IPS-NIHi11 (cell line): ENCODE measurements around the gene SULT2B1.

Source experiments
- DNase-seq: peaks from one replicate; pipeline ENCODE4 v3.0.0; 2012; ENCODE audit warnings: mixed read lengths, low spot score

Gene SULT2B1

DNA sequence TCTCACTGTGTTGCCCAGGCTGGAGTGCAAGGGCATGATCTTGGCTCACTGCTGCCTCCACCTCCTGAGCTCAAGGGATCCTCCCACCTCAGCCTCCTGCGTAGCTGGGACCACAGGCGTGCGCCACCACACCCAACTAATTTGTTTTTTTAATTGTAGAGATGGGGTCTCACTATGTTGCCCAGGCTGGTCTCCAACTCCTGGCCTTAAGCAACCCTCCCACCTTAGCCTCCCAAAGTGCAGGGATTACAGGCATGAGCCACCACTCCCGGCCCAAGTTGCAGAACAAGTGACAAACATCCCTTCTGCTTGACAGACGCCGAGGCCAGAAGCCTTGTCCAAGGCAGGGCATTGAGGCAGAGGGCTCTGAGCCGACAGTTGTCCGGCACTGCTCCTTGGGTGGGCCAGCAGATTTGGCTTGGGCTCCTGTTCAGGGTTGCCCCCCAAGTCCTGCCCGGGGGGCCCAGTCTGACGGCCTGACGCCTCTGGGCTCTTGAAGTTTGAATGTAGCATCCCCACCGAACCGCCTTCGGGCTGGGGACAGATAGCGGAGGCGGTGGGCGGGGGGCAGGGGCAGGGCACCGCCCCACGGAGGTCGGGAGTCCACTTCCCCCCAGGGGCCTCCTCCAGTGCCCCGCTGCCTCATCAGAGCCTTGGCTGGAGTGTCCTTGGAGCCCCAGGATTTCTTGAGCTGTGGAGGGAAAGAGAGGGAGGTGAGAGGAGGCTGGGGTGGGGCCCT is 48.9 kb downstream of the SULT2B1 start:
- DNase-seq, result peak; percentile 6

DNA sequence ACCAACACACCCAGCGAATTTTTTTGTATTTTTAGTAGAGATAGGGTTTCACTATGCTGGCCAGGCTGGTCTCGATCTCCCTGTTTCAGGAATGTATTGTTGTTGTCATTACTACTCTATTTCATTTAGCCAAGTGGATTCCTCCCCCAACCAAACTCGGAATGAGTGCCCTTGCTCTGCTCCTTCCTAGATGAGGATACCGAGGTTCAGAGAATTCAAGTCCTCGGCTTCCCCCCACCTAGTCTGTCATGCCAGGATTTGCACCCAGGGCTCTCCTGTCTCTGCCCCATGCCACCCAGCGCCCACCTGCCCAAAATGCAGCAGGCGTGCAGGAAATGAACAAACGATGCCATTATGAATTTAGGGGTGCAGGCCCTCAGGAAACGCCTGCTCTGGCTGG is 51.0 kb downstream of the SULT2B1 start:
- no peak for DNase-seq

GRCh38 chr19:48603449-48603848 is 51.5 kb downstream of the SULT2B1 start:
- DNase-seq, result no peak

DNA sequence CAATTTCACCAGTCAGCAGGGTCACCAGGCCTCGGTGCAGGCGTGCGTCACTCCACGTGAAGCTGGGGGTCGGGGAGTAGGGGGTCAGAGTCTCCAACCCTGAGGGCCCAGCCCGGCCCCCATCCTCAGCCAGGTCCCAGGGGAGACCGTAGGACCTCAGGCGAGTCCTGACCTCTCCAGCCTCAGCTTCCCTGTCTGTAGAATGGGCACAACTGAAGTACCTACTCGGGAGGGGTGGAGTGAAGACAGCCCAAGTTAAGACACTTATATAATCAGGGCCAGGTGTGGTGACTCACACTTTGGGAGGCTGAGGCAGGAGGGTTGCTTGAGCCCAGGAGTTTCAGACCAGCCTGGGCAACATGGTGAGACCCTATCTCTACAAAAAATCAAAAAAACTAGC is 51.9 kb downstream of the SULT2B1 start:
- DNase-seq, result no peak

DNA sequence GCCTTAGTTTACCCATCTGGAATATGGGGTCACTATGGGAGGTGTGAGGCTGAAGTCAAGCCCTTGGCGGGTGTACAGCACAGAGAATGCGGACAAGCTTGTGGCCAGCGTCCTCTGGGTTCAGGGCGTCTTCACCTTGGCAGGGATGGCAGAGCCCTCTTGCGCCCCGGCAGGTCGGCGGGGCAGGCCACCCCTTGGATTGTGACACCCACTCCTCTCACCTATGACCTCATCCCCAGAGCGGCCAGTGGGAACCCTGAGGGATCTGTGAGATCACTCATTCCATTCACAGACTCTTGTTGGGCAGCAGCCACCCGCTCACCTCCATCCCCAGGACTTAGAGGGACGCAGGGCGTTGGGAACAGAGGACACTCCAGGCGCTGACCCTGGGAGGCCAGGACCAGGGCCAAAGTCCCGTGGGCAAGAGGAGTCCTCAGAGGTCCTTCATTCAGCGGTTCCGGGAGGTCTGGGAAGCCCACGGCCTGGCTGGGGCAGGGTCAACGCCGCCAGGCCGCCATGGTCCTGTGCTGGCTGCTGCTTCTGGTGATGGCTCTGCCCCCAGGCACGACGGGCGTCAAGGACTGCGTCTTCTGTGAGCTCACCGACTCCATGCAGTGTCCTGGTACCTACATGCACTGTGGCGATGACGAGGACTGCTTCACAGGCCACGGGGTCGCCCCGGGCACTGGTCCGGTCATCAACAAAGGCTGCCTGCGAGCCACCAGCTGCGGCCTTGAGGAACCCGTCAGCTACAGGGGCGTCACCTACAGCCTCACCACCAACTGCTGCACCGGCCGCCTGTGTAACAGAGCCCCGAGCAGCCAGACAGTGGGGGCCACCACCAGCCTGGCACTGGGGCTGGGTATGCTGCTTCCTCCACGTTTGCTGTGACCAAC is 54.7 kb downstream of the SULT2B1 start, which contains the start of gene SPACA4:
Gene SPACA4, plus strand, starts transcription at position 280 of the 896 bp plus-strand sequence. Its CDS starts 237 bp downstream, at position 517.
- DNase-seq, result no peak

- no peak for DNase-seq
Measured at GRCh38 chr19:48607359-48607755, 55.4 kb downstream of the SULT2B1 start.

- peak; percentile 76 for DNase-seq
Measured at GRCh38 chr19:48608798-48609263, 56.9 kb downstream of the SULT2B1 start.

- DNase-seq, result no peak
Measured at GRCh38 chr19:48609571-48610108, 57.7 kb downstream of the SULT2B1 start.

DNA sequence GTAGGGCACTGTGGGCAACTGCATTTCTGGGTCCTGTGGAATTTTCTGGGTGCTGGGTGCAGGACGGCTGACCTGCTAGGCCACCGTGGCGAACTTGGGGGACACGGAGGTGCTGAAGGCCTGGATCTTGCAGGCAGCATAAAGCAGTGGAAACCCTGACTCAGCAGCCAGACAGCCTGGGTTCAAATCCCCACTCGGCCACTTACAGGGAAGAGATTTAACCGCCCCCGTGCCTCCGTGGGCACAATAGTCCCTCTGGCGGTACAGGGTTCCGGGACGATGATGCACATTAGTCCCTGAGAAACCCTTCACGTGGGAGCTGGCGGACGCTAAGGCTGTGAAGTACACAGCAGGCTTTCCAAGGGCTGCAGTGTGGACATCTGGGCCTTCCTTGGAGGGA is 59.9 kb downstream of the SULT2B1 start:
- DNase-seq, result no peak

GRCh38 chr19:48613024-48613851 is 61.3 kb downstream of the SULT2B1 start:
- no peak for DNase-seq

DNA sequence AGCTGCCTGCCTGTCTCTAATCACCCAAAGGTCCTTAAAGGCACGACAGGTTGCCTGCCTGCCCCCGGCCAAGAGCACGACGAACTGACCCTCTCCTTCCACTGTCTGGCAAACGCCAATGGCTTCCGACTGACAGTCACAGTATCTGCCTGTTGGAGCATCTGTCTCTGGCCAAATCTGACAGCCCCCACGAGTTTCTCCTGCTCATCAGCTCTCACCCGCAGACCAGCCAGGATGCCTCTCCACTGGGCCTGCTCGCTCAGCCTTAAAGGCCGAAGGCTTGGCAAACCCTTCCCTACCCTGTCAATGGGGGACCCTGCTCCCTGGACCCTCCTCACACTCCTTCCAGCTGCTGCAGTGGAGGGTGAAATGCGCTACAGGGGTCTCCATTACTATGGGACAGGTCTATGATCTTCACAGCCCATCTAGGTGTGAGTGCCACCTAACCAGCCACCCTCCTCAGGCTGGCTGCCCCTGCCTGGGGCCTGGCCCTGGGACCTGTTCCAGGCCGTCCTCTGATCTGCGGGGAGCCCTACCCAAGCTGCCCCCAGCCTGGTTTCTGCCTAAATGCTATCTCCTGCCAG is 62.0 kb downstream of the SULT2B1 start:
- no peak for DNase-seq

GRCh38 chr19:48614436-48615230 is 62.7 kb downstream of the SULT2B1 start, which contains the start of gene FAM83E:
Gene FAM83E (minus strand): TSS chr19:48615076. CDS start chr19:48613372, 1,704 bp downstream.
- DNase-seq, result peak; percentile 85

GRCh38 chr19:48615231-48616040 is 63.5 kb downstream of the SULT2B1 start:
- DNase-seq, result no peak

DNA sequence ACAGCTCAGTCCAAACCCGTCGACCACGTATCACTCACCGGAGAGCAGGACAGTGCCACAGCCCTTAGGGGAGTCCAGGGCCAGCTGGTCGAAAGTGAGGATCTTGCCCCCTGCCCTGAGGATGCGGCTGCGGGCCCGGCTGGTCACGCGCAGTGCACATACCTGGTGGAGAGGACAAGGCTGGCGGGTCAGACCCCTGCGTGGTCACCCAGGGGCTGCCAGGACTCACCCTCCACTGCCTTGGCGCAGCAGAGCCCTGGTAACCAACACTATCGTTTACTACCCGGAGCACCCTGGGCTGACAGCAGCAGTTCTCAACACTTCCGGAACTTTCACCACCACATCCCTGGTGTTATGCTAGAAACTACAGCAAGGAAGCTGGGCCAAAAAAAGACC is 64.1 kb downstream of the SULT2B1 start:
- DNase-seq, result no peak

DNA sequence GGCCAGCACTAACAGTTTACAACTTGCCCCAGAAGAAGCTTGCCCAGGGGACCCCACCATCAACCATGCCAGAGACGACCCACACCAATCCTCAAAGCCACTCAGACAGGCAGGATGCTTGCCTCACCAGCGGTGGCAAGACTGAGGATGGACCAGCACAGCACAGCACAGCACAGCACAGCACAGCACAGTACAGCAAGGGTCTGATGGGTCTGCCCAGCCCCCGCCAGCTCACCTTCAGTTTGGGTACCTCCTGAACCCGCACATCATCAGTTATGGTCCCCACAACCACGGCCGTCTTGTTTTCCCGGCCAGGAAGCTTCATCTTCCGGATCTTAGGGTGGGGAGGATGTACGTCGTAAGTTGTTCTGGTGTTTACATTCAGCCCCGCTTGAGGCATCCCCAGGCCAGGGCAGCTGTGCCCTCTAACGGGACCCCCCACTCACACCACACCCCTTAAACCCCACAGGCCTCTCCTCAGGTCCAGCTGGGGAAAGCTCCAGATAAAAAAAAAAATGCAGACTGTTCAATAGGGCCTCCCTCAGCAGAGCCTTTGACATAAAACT is 64.6 kb downstream of the SULT2B1 start:
- no peak for DNase-seq

DNA sequence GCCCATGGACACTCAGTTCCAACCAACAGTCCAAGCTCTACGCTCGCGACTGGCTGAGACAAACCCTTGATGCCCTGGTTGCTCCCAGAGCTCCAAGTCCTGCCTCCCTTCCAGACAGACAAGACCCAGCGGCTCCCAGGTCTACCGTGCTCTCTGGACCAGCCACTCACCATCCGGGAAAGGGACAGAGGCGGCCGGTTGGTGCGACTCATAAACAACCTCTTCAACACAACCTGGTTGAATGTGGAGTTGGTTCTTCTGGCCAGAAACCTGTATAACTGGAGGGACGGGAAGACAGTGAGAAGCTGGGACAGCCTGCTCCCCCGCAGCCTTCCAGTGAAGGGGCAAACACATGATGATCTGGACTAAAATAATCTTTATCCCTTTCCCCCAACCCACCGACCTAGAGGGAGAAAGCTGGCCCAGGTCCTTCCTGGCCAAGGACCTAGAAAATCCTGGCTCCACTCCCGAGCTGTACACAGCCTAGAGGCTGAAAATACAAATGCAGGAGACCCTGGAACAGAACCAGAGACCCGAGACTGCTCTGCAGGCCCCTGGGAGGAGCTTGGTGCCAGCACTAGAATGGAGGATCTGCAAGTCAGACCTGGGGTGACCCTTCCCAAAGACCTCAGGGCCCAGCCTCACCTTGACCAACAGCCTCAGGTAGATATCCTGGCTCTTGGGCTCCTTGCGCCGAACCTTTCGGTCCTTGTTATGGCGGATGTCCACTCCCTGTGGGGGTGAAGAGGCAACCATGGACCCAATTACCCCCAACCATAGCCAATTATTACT is 65.4 kb downstream of the SULT2B1 start:
- DNase-seq, result no peak

DNA sequence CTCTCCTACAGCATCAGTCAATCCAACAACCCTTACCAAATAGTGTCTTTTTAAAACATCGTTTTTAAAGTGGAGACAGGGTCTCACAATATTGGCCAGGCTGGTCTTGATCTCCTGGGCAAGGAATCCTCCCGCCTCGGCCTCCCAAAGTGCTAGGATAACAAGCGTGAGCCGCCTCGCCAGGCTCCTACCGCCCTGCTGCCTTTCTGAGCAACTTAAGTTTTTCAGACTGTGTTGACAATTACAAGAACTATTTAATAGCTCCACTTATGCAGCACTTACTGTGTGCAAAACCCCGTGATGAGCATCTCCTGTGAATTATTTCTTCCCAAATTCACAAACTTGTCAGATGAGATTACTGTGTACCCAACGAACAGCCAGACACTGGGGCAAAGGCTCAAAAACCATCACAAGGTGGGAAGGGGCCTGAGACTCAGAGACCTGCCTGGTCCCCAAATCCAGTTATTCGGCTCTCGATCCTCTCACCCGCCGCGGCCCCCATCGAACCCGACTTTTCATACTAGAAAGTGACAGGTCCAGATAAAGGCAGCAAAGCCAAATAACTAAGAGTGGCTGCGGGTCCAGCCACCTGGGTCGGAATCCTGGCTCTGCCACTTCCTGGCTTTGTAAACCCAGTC is 66.4 kb downstream of the SULT2B1 start:
- no peak for DNase-seq
